Measurements from ENCODE around the gene SSTR1.

GRCh38 chr14:38206689-38207376 is 871 bp upstream of the SSTR1 start:
- no peak for TF ChIP-seq CTCF (IDR thresholded peaks at IDR 0.05; ENCODE audit: insufficient read depth, low read depth, low read length)
- TF ChIP-seq EZH2 (IDR thresholded peaks at IDR 0.05; ENCODE audit: insufficient read depth, low read length) = no peak

Data from astrocyte (in vitro differentiated cells and primary cell).